SW480 (cell line): ENCODE data around the gene FAM135A.
"Not testable (repeated sequence)": the region's sequence is repeated elsewhere in the genome, so short reads cannot be mapped to it uniquely, and the experiment has no call there.

Experiments used
- DNase-seq: peaks from one replicate; pipeline ENCODE4 v3.0.0-alpha.2; 2016; ENCODE audit warnings: low spot score

Gene FAM135A

GRCh38 chr6:70459699-70460098, 46.4 kb downstream of the FAM135A start:
- DNase-seq = not testable (repeated sequence)

GRCh38 chr6:70470016-70470415, 56.7 kb downstream of the FAM135A start:
- no peak for DNase-seq

GRCh38 chr6:70470510-70470909, 57.2 kb downstream of the FAM135A start:
- not testable (repeated sequence) for DNase-seq

- DNase-seq = no peak
Observed at GRCh38 chr6:70474751-70475150, 61.4 kb downstream of the FAM135A start.

GRCh38 chr6:70479236-70479635, 65.9 kb downstream of the FAM135A start:
- DNase-seq = no peak

- DNase-seq = not testable (repeated sequence)
Observed at GRCh38 chr6:70486638-70487037, 73.3 kb downstream of the FAM135A start.

GRCh38 chr6:70489364-70489763, 76.1 kb downstream of the FAM135A start:
- DNase-seq = no peak

- no peak for DNase-seq
Observed at GRCh38 chr6:70494833-70495232, 81.5 kb downstream of the FAM135A start.

GRCh38 chr6:70495790-70496189, 82.5 kb downstream of the FAM135A start:
- not testable (repeated sequence) for DNase-seq

- DNase-seq = no peak
Observed at GRCh38 chr6:70502484-70502883, 89.2 kb downstream of the FAM135A start.

GRCh38 chr6:70503813-70504465, 90.6 kb downstream of the FAM135A start:
- DNase-seq = no peak

GRCh38 chr6:70506321-70506720, 93.0 kb downstream of the FAM135A start:
- no peak for DNase-seq

GRCh38 chr6:70507161-70507560, 93.9 kb downstream of the FAM135A start:
- DNase-seq = no peak

GRCh38 chr6:70508953-70509352, 95.6 kb downstream of the FAM135A start:
- DNase-seq = no peak

GRCh38 chr6:70510600-70510999, 97.3 kb downstream of the FAM135A start:
- DNase-seq = no peak

- DNase-seq = no peak
Observed at GRCh38 chr6:70518723-70519122, 105.4 kb downstream of the FAM135A start.

GRCh38 chr6:70520575-70520974, 107.3 kb downstream of the FAM135A start:
- DNase-seq = peak; percentile 13

- DNase-seq = no peak
Observed at GRCh38 chr6:70524721-70525286, 111.5 kb downstream of the FAM135A start.

- DNase-seq = no peak
Observed at GRCh38 chr6:70527071-70527737, 113.9 kb downstream of the FAM135A start.

- no peak for DNase-seq
Observed at GRCh38 chr6:70530023-70530422, 116.7 kb downstream of the FAM135A start.

GRCh38 chr6:70531133-70531532, 117.8 kb downstream of the FAM135A start:
- no peak for DNase-seq

GRCh38 chr6:70537266-70537665, 124.0 kb downstream of the FAM135A start:
- no peak for DNase-seq

- no peak for DNase-seq
Observed at GRCh38 chr6:70538376-70538775, 125.1 kb downstream of the FAM135A start.
